HL-60 (cell line): Measurements from ENCODE around the gene CFAP54.

Experiments
- DNase-seq, 2 experiments: peaks; one replicate each; pipeline ENCODE4 v3.0.0-alpha.2; 2010 to 2020; ENCODE audit warnings: low read depth in 1 of 2, low spot score in 1 of 2
- H3K27ac ChIP-seq: fragments of 250-450 bp; sonication (Bioruptor Pico); replicated peaks from 2 replicates; pipeline ENCODE4 v1.5.1; 2020; ENCODE audit warnings: mild to moderate bottlenecking, moderate library complexity
- H3K27me3 ChIP-seq: fragments of 250-450 bp; sonication (Bioruptor Pico); 2 replicates; pipeline ENCODE4 v1.5.1; 2021; ENCODE audit warnings: mild to moderate bottlenecking, moderate library complexity; ENCODE audit not compliant: insufficient read depth, poor library complexity, severe bottlenecking
- H3K4me3 ChIP-seq: replicated peaks from 2 replicates; pipeline ENCODE4 v1.5.1; 2011; ENCODE audit warnings: mild to moderate bottlenecking, control low read depth, low read length; ENCODE audit not compliant: insufficient read depth
- GABPA ChIP-seq: IDR thresholded peaks from 2 replicates; pipeline ENCODE4 v1.6.1; 2012; ENCODE audit warnings: low read depth
- POLR2AphosphoS5 ChIP-seq: IDR thresholded peaks from 2 replicates; pipeline ENCODE4 v1.6.1; 2012; ENCODE audit warnings: low read depth
- REST ChIP-seq: IDR thresholded peaks from 2 replicates; pipeline ENCODE4 v1.6.1; 2012; ENCODE audit warnings: low read depth; ENCODE audit not compliant: insufficient replicate concordance
- SPI1 ChIP-seq: IDR thresholded peaks from 2 replicates; pipeline ENCODE4 v1.6.1; 2012; ENCODE audit warnings: low read depth, mild to moderate bottlenecking, borderline replicate concordance
- TF ChIP-seq, protein P1 (sequence below): IDR thresholded peaks from one replicate; pipeline ENCODE4 v1.5.1; 2011; ENCODE audit warnings: low read length, control low read depth, inconsistent platforms; ENCODE audit not compliant: insufficient read depth

The CFAP54 gene

DNA sequence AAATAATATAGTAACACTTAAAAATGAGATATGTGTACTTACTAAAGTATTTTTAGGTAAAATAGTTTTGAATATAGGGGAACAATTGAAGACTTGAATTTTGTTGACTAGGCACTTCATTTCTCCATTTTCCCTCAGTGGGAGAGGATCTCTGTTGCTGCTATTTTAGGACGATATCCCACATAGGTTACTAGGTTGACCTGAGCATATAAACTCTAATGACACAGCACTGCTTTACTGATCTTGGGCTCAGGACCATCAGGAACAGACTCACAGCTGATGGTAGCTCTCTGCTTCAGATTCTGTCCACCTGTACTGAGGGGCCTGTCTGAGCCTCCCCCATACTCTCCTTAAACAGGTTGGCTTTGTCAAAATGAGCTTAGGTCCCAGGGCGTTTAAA is 423.6 kb downstream of the CFAP54 start:
- TF ChIP-seq, protein P1, sequence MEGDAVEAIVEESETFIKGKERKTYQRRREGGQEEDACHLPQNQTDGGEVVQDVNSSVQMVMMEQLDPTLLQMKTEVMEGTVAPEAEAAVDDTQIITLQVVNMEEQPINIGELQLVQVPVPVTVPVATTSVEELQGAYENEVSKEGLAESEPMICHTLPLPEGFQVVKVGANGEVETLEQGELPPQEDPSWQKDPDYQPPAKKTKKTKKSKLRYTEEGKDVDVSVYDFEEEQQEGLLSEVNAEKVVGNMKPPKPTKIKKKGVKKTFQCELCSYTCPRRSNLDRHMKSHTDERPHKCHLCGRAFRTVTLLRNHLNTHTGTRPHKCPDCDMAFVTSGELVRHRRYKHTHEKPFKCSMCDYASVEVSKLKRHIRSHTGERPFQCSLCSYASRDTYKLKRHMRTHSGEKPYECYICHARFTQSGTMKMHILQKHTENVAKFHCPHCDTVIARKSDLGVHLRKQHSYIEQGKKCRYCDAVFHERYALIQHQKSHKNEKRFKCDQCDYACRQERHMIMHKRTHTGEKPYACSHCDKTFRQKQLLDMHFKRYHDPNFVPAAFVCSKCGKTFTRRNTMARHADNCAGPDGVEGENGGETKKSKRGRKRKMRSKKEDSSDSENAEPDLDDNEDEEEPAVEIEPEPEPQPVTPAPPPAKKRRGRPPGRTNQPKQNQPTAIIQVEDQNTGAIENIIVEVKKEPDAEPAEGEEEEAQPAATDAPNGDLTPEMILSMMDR = no peak
- TF ChIP-seq REST (no peak), GABPA (no peak), POLR2AphosphoS5 (no peak), SPI1 (no peak)
- no peaks in the 10 kb centered on the region for H3K27me3 ChIP-seq
- H3K4me3 ChIP-seq = no peak overlapping the region
- no peak for DNase-seq
- H3K27ac ChIP-seq = no peak overlapping the region

GRCh38 chr12:96919510-96920210 is 430.3 kb downstream of the CFAP54 start:
- no peak for DNase-seq
- Histone ChIP-seq H3K4me3 (no peak overlapping the region), H3K27ac (no peak overlapping the region), H3K27me3 (no peaks in the 10 kb centered on the region)
- TF ChIP-seq, protein P1 = no peak
- no peak for TF ChIP-seq GABPA
- TF ChIP-seq REST = no peak
- TF ChIP-seq POLR2AphosphoS5 = no peak
- no peak for TF ChIP-seq SPI1
